HG03520 (cell line): ENCODE data around the gene LIN7C.
"Not testable (repeated sequence)": the region's sequence is repeated elsewhere in the genome, so short reads cannot be mapped to it uniquely, and the experiment has no call there.

ENCODE experiments used
- ATAC-seq: cut with Tn5 transposase; IDR thresholded peaks from one replicate; pipeline ENCODE4 v1.9.1; 2021; ENCODE audit warnings: mild to moderate bottlenecking, moderate library complexity; ENCODE audit not compliant: unreplicated experiment

LIN7C gene

GRCh38 chr11:27506200-27507182 is at the start of gene LIN7C:
LIN7C (minus strand) TSS chr11:27506769; CDS start chr11:27506752, 17 bp downstream.
- ATAC-seq = peak; percentile 92

- no peak for ATAC-seq
These were observed 48.7 kb upstream of the LIN7C start for GRCh38 chr11:27555264-27555663.

GRCh38 chr11:27553186-27553585 is 46.6 kb upstream of the LIN7C start:
- no peak for ATAC-seq

GRCh38 chr11:27552341-27552740 is 45.8 kb upstream of the LIN7C start:
- ATAC-seq = no peak

GRCh38 chr11:27551127-27551526 is 44.6 kb upstream of the LIN7C start:
- ATAC-seq = no peak

- ATAC-seq = no peak
These were observed 39.4 kb upstream of the LIN7C start for GRCh38 chr11:27545946-27546345.

GRCh38 chr11:27545035-27545434 is 38.5 kb upstream of the LIN7C start:
- no peak for ATAC-seq

GRCh38 chr11:27541790-27542189 is 35.2 kb upstream of the LIN7C start:
- ATAC-seq = no peak

GRCh38 chr11:27540051-27540450 is 33.5 kb upstream of the LIN7C start:
- ATAC-seq = no peak

GRCh38 chr11:27535103-27535502 is 28.5 kb upstream of the LIN7C start:
- ATAC-seq = no peak

GRCh38 chr11:27532652-27533325 is 26.2 kb upstream of the LIN7C start:
- no peak for ATAC-seq

- no peak for ATAC-seq
These were observed 22.1 kb upstream of the LIN7C start for GRCh38 chr11:27528712-27529111.

- no peak for ATAC-seq
These were observed 20.0 kb upstream of the LIN7C start for GRCh38 chr11:27526535-27526934.

- no peak for ATAC-seq
These were observed 19.4 kb upstream of the LIN7C start for GRCh38 chr11:27525824-27526516.

- no peak for ATAC-seq
These were observed 17.6 kb upstream of the LIN7C start for GRCh38 chr11:27524155-27524554.

GRCh38 chr11:27520226-27520625 is 13.7 kb upstream of the LIN7C start:
- no peak for ATAC-seq

GRCh38 chr11:27518518-27518917 is 11.9 kb upstream of the LIN7C start:
- ATAC-seq = no peak

- not testable (repeated sequence) for ATAC-seq
These were observed 10.9 kb upstream of the LIN7C start for GRCh38 chr11:27517490-27517889.

- ATAC-seq = no peak
These were observed 8.0 kb upstream of the LIN7C start for GRCh38 chr11:27514558-27514957.

GRCh38 chr11:27514076-27514475 is 7.5 kb upstream of the LIN7C start:
- ATAC-seq = no peak

GRCh38 chr11:27513389-27513788 is 6.8 kb upstream of the LIN7C start:
- ATAC-seq = no peak
